Measurements from ENCODE around the gene OLFM2. TPM values are rescaled to one million over a fixed set of nuclear protein-coding genes. Genes with fewer than 3 reads are reported as not detected.

Gene OLFM2
- total and polyA plus RNA-seq, 10 donors: 1.5 to 4.6 (median 2.5) TPM

GRCh38 chr19:9883764-9884163 lies 52.6 kb downstream of the OLFM2 start:
- TF ChIP-seq POLR2AphosphoS5 (IDR thresholded peaks at IDR 0.05): no peak
- TF ChIP-seq POLR2A (IDR thresholded peaks at IDR 0.05): no peak
- TF ChIP-seq CTCF (IDR thresholded peaks at IDR 0.05 in 8 of 11, conservative IDR thresholded peaks at IDR 0.05 in 3 of 11): no peak
- intact Hi-C loops (cut with DNase I; ENCODE audit: low total_unique reads): no loop called here
- WGBS, 5 donors: 75 to 86% (median 81%) methylated on average over 8 to 12 of the region's 12 CpGs

GRCh38 chr19:9883231-9883758 lies 53.0 kb downstream of the OLFM2 start:
- Histone ChIP-seq H3K36me3 (no peaks in the 10 kb centered on the region), H3K27me3 (replicated peaks in 1 of 7) (peaks cover 0 to 8% (median 0%) of the 10 kb centered on the region in 7 donors), H3K4me3 (no peak overlapping the region), H3K4me1 (peaks cover 0 to 4% (median 0%) of the 10 kb centered on the region in 6 donors), H3K27ac (no peak overlapping the region), H3K9me3 (no peaks in the 10 kb centered on the region)
- TF ChIP-seq POLR2AphosphoS5 (IDR thresholded peaks at IDR 0.05): no peak
- no peak for DNase-seq
- intact Hi-C loops (cut with DNase I; ENCODE audit: low total_unique reads): no loop called here
- 64 to 74% (median 68%) methylated on average over 8 to 10 of the region's 10 CpGs for WGBS, 5 donors

More at GRCh38 chr19:9883764-9884163, 52.6 kb downstream of the OLFM2 start:
- DNase-seq: no peak
- Histone ChIP-seq H3K4me3 (no peak overlapping the region), H3K4me1 (peaks cover 0 to under 1% (median 0%) of the 10 kb centered on the region in 6 donors), H3K9me3 (no peaks in the 10 kb centered on the region), H3K27me3 (replicated peaks in 1 of 7) (peaks cover 0 to 8% (median 0%) of the 10 kb centered on the region in 7 donors), H3K36me3 (no peaks in the 10 kb centered on the region), H3K27ac (no peak overlapping the region)

- H3K4me1 ChIP-seq: peaks cover 0 to 4% (median 0%) of the 10 kb centered on the region in 6 donors
- 87 to 95% (median 92%) methylated on average over 9 of the region's 9 CpGs for WGBS, 5 donors
- H3K27ac ChIP-seq: no peak overlapping the region
- no peak for DNase-seq
- H3K4me3 ChIP-seq: no peak overlapping the region
- peaks cover 0 to 8% (median 0%) of the 10 kb centered on the region in 7 donors for H3K27me3 ChIP-seq (replicated peaks in 1 of 7)
- intact Hi-C loops (cut with DNase I; ENCODE audit: low total_unique reads): no loop called here
- no peaks in the 10 kb centered on the region for H3K36me3 ChIP-seq
- TF ChIP-seq POLR2A (IDR thresholded peaks at IDR 0.05): no peak
- no peak for TF ChIP-seq CTCF (IDR thresholded peaks at IDR 0.05 in 8 of 11, conservative IDR thresholded peaks at IDR 0.05 in 3 of 11)
- TF ChIP-seq POLR2AphosphoS5 (IDR thresholded peaks at IDR 0.05): no peak
- peaks cover 0 to 6% (median 0%) of the 10 kb centered on the region in 8 donors for H3K9me3 ChIP-seq
Measured at GRCh38 chr19:9881720-9882119, 54.6 kb downstream of the OLFM2 start.

GRCh38 chr19:9878511-9879196 lies 57.7 kb downstream of the OLFM2 start:
- H3K27me3 ChIP-seq (replicated peaks in 1 of 7): no peaks in the 10 kb centered on the region
- H3K9me3 ChIP-seq: peaks cover 0 to 6% (median 0%) of the 10 kb centered on the region in 8 donors
- H3K4me3 ChIP-seq: no peak overlapping the region
- TF ChIP-seq POLR2AphosphoS5 (IDR thresholded peaks at IDR 0.05) (no peak), CTCF (IDR thresholded peaks at IDR 0.05 in 8 of 11, conservative IDR thresholded peaks at IDR 0.05 in 3 of 11) (no peak)
- H3K36me3 ChIP-seq: no peaks in the 10 kb centered on the region
- WGBS, 5 donors: 64 to 78% (median 71%) methylated on average over 11 of the region's 11 CpGs
- H3K27ac ChIP-seq: no peak overlapping the region
- intact Hi-C loops (cut with DNase I; ENCODE audit: low total_unique reads): no loop called here
- H3K4me1 ChIP-seq: peaks cover 0 to 4% (median 0%) of the 10 kb centered on the region in 6 donors
- no peak for DNase-seq

All from spleen (tissue), 11 donors.